Neuronal stem cell (in vitro differentiated cells): ENCODE measurements around the gene POP7.

Experiments
- DNase-seq: peaks from one replicate; pipeline ENCODE4 v3.0.0-alpha.2; 2013; ENCODE audit warnings: low spot score
- H2AFZ ChIP-seq: one replicate; pipeline ENCODE4 v1.6.1; 2013; ENCODE audit warnings: mild to moderate bottlenecking, low read length, inconsistent platforms
- H2AK5ac ChIP-seq: 2 replicates; pipeline ENCODE4 v1.6.1; 2013; ENCODE audit warnings: low read depth, mild to moderate bottlenecking, inconsistent platforms, low read length, moderate library complexity, mixed read lengths
- H2BK120ac ChIP-seq: 2 replicates; pipeline ENCODE4 v1.6.1; 2013; ENCODE audit warnings: low read depth, mild to moderate bottlenecking, inconsistent platforms, low read length, moderate library complexity, mixed read lengths
- H2BK12ac ChIP-seq: one replicate; pipeline ENCODE4 v1.6.1; 2013; ENCODE audit warnings: low read length, inconsistent platforms
- H2BK15ac ChIP-seq: 2 replicates; pipeline ENCODE4 v1.6.1; 2013; ENCODE audit warnings: mild to moderate bottlenecking, low read length, inconsistent platforms, mixed read lengths
- H2BK5ac ChIP-seq: one replicate; pipeline ENCODE4 v1.6.1; 2013; ENCODE audit warnings: inconsistent platforms, mild to moderate bottlenecking, low read length, moderate library complexity
- H3K14ac ChIP-seq: one replicate; pipeline ENCODE4 v1.6.1; 2013; ENCODE audit warnings: low read length, inconsistent platforms
- H3K18ac ChIP-seq: 2 replicates; pipeline ENCODE4 v1.6.1; 2013; ENCODE audit warnings: low read length, inconsistent platforms
- H3K23ac ChIP-seq: 2 replicates; pipeline ENCODE4 v1.6.1; 2013; ENCODE audit warnings: low read depth, mild to moderate bottlenecking, mixed read lengths, low read length, inconsistent platforms; ENCODE audit not compliant: poor library complexity
- H3K27ac ChIP-seq: replicated peaks from 3 replicates; pipeline ENCODE4 v1.5.1; 2013; ENCODE audit warnings: low read length, inconsistent platforms
- H3K27me3 ChIP-seq, 3 experiments: 2 replicates each; pipeline ENCODE4 v1.6.1; 2013; ENCODE audit warnings: low read length in 3 of 3, mild to moderate bottlenecking in 2 of 3, inconsistent platforms in 1 of 3, low read depth in 1 of 3, mixed read lengths in 1 of 3, moderate library complexity in 1 of 3; ENCODE audit not compliant: control insufficient read depth in 3 of 3, insufficient read depth in 3 of 3
- H3K36me3 ChIP-seq, 2 donors: replicated peaks in 1 of 2; 2 replicates each; pipeline ENCODE4 v1.6.1; 2013; ENCODE audit warnings: low read length in 2 of 2; ENCODE audit not compliant: control insufficient read depth in 2 of 2, insufficient read depth in 2 of 2
- H3K4ac ChIP-seq: 2 replicates; pipeline ENCODE4 v1.6.1; 2013; ENCODE audit warnings: inconsistent platforms, mild to moderate bottlenecking, low read length, moderate library complexity
- H3K4me1 ChIP-seq, 2 donors: 1 replicate in 1 of 2; 2 replicates in 1 of 2; pipeline ENCODE4 v1.6.1; 2013; ENCODE audit warnings: low read length in 2 of 2, low read depth in 1 of 2; ENCODE audit not compliant: control insufficient read depth in 2 of 2, insufficient read depth in 1 of 2
- H3K4me2 ChIP-seq: one replicate; pipeline ENCODE4 v1.6.1; 2013; ENCODE audit warnings: mild to moderate bottlenecking, low read length, inconsistent platforms; ENCODE audit not compliant: insufficient read depth, poor library complexity, severe bottlenecking
- H3K4me3 ChIP-seq, 2 donors: 2 replicates each; pipeline ENCODE4 v1.5.1; 2013; ENCODE audit warnings: low read length in 2 of 2, mild to moderate bottlenecking in 2 of 2, inconsistent platforms in 1 of 2, moderate library complexity in 1 of 2
- H3K79me1 ChIP-seq: one replicate; pipeline ENCODE4 v1.6.1; 2013; ENCODE audit warnings: low read depth, mild to moderate bottlenecking, inconsistent platforms, low read length, moderate library complexity
- H3K9ac ChIP-seq: one replicate; pipeline ENCODE4 v1.6.1; 2013; ENCODE audit warnings: mild to moderate bottlenecking, low read depth, low read length, inconsistent platforms; ENCODE audit not compliant: poor library complexity
- H3K9me3 ChIP-seq, 2 donors: replicated peaks in 1 of 2; 2 replicates each; pipeline versions ENCODE3 to v1.6.1; 2013; ENCODE audit warnings: low read length in 2 of 2, mild to moderate bottlenecking in 2 of 2, inconsistent platforms in 1 of 2, low read depth in 1 of 2, mixed read lengths in 1 of 2, moderate library complexity in 1 of 2; ENCODE audit not compliant: control insufficient read depth in 2 of 2, insufficient read depth in 1 of 2
- H4K8ac ChIP-seq: one replicate; pipeline ENCODE4 v1.6.1; 2013; ENCODE audit warnings: low read depth, mild to moderate bottlenecking, inconsistent platforms, low read length, moderate library complexity
- H4K91ac ChIP-seq: one replicate; pipeline ENCODE4 v1.6.1; 2013; ENCODE audit warnings: low read length, low read depth, mild to moderate bottlenecking, inconsistent platforms; ENCODE audit not compliant: poor library complexity
- WGBS, 2 donors: extraction: QIAGEN DNeasy Blood & Tissue Kit; methylation state at CpG; one replicate each; pipeline ENCODE4 v1.1.7; 2013; ENCODE audit warnings: missing lambda C conversion rate in 2 of 2, mixed read lengths in 1 of 2; ENCODE audit not compliant: insufficient read length in 2 of 2, insufficient replicate concordance in 1 of 2; ENCODE audit errors: extremely low coverage in 2 of 2; 5-methylcytosine and 5-hydroxymethylcytosine counted together

Gene POP7

GRCh38 chr7:100730136-100730800 lies 24.3 kb downstream of the POP7 start:
- WGBS, 2 donors, result no CpG with 5 or more reads among the region's 3 CpGs
- Histone ChIP-seq H2BK5ac (no peak overlapping the region), H2AFZ (no peak overlapping the region), H4K8ac (no peak overlapping the region), H2BK12ac (no peak overlapping the region), H3K9ac (no peak overlapping the region), H2AK5ac (no peak overlapping the region), H2BK15ac (no peak overlapping the region), H3K4me2 (no peak overlapping the region), H2BK120ac (no peak overlapping the region), H4K91ac (no peak overlapping the region), H3K14ac (no peak overlapping the region), H3K4ac (no peak overlapping the region), H3K23ac (no peak overlapping the region), H3K4me1 (no peaks in the 10 kb centered on the region), H3K27ac (no peak overlapping the region), H3K36me3 (no peaks in the 10 kb centered on the region), H3K9me3 (no peaks in the 10 kb centered on the region), H3K4me3 (no peak overlapping the region), H3K27me3 (peaks cover 0 to 13% (median 0%) of the 10 kb centered on the region in 3 experiments), H3K79me1 (no peaks in the 10 kb centered on the region), H3K18ac (no peak overlapping the region)
- DNase-seq, result no peak

- Histone ChIP-seq H3K4me2 (no peak overlapping the region), H2AK5ac (no peak overlapping the region), H3K23ac (no peak overlapping the region), H3K4me3 (no peak overlapping the region), H2BK15ac (no peak overlapping the region), H3K14ac (no peak overlapping the region), H2BK5ac (no peak overlapping the region), H3K27ac (no peak overlapping the region), H3K18ac (no peak overlapping the region), H3K27me3 (peaks cover 0 to 13% (median 0%) of the 10 kb centered on the region in 3 experiments), H4K91ac (no peak overlapping the region), H3K79me1 (no peaks in the 10 kb centered on the region), H2AFZ (no peak overlapping the region), H3K36me3 (no peaks in the 10 kb centered on the region), H3K4ac (no peak overlapping the region), H4K8ac (no peak overlapping the region), H2BK12ac (no peak overlapping the region), H3K9me3 (no peaks in the 10 kb centered on the region), H2BK120ac (no peak overlapping the region), H3K9ac (no peak overlapping the region), H3K4me1 (no peaks in the 10 kb centered on the region)
- WGBS, 2 donors, result no CpG with 5 or more reads among the region's 11 CpGs
- no peak for DNase-seq
Observed at GRCh38 chr7:100731937-100732636, 26.2 kb downstream of the POP7 start.

GRCh38 chr7:100735730-100736129 lies 29.8 kb downstream of the POP7 start:
- Histone ChIP-seq H3K23ac (no peak overlapping the region), H3K4me1 (no peaks in the 10 kb centered on the region), H4K8ac (no peak overlapping the region), H2BK120ac (no peak overlapping the region), H3K4me3 (no peak overlapping the region), H3K9ac (no peak overlapping the region), H2BK12ac (no peak overlapping the region), H3K36me3 (no peaks in the 10 kb centered on the region), H3K4me2 (no peak overlapping the region), H2AFZ (no peak overlapping the region), H2AK5ac (no peak overlapping the region), H3K27ac (no peak overlapping the region), H3K4ac (no peak overlapping the region), H3K14ac (no peak overlapping the region), H2BK5ac (no peak overlapping the region), H3K9me3 (no peaks in the 10 kb centered on the region), H3K27me3 (no peaks in the 10 kb centered on the region), H4K91ac (no peak overlapping the region), H3K79me1 (no peaks in the 10 kb centered on the region), H2BK15ac (no peak overlapping the region), H3K18ac (no peak overlapping the region)
- no peak for DNase-seq
- no CpG with 5 or more reads among the region's 7 CpGs for WGBS, 2 donors

GRCh38 chr7:100736671-100737070 lies 30.8 kb downstream of the POP7 start:
- Histone ChIP-seq H2BK12ac (no peak overlapping the region), H3K27ac (no peak overlapping the region), H3K27me3 (no peaks in the 10 kb centered on the region), H3K14ac (no peak overlapping the region), H3K4me3 (no peak overlapping the region), H3K4me2 (no peak overlapping the region), H3K4me1 (no peaks in the 10 kb centered on the region), H3K79me1 (no peaks in the 10 kb centered on the region), H2BK5ac (no peak overlapping the region), H2AFZ (no peak overlapping the region), H3K23ac (no peak overlapping the region), H2BK15ac (no peak overlapping the region), H2BK120ac (no peak overlapping the region), H4K8ac (no peak overlapping the region), H2AK5ac (no peak overlapping the region), H3K4ac (no peak overlapping the region), H3K9ac (no peak overlapping the region), H3K9me3 (no peaks in the 10 kb centered on the region), H3K36me3 (no peaks in the 10 kb centered on the region), H4K91ac (no peak overlapping the region), H3K18ac (no peak overlapping the region)
- no peak for DNase-seq
- WGBS, 2 donors, result no CpG with 5 or more reads among the region's 13 CpGs
